ENCODE measurements around the gene TANK. TPM values are rescaled to one million over a fixed set of nuclear protein-coding genes. Genes with fewer than 3 reads are reported as not detected.

TANK gene
- total and polyA plus RNA-seq, 2 donors from 2014 or later: 21.2 to 56.1 TPM

DNA sequence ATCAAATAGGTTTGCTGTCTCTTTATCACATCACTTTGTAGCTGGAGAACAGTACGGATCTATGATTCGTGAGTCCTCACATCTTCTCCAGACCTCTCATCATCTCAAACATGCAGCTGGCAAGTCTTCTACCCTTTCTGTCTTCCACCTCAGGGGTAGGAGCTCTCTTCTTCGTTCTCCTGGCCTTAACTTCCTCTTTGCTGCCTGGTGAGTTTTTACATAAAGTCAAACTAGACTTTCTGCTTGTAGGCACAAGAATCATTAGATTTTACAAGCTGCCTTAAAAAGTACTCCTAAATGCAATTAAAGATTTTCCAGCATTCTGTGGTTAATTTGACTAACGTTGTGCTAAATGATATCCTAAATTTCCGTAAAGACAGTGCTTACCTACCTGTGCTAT, 43.7 kb upstream of the TANK start:
- H3K4me1 ChIP-seq (ENCODE audit: control insufficient read depth in 2 of 3, insufficient read depth in 2 of 3, low read depth in 1 of 3, low read length in 3 of 3): no peaks in the 10 kb centered on the region
- no peak overlapping the region for H3K4me3 ChIP-seq (ENCODE audit: low read length in 3 of 3)
- no peaks in the 10 kb centered on the region for H3K36me3 ChIP-seq (ENCODE audit: control insufficient read depth in 2 of 3, insufficient read depth in 3 of 3, low read length in 3 of 3)
- H3K27ac ChIP-seq (ENCODE audit: low read depth in 2 of 2, low read length in 2 of 2): no peak overlapping the region
- no peak overlapping the region for H3K9ac ChIP-seq (ENCODE audit: low read length in 3 of 3)
- H3K9me3 ChIP-seq (ENCODE audit: control insufficient read depth in 2 of 3, insufficient read depth in 1 of 3, low read length in 3 of 3): no peaks in the 10 kb centered on the region
- no peak for DNase-seq
- TF ChIP-seq, protein P1, sequence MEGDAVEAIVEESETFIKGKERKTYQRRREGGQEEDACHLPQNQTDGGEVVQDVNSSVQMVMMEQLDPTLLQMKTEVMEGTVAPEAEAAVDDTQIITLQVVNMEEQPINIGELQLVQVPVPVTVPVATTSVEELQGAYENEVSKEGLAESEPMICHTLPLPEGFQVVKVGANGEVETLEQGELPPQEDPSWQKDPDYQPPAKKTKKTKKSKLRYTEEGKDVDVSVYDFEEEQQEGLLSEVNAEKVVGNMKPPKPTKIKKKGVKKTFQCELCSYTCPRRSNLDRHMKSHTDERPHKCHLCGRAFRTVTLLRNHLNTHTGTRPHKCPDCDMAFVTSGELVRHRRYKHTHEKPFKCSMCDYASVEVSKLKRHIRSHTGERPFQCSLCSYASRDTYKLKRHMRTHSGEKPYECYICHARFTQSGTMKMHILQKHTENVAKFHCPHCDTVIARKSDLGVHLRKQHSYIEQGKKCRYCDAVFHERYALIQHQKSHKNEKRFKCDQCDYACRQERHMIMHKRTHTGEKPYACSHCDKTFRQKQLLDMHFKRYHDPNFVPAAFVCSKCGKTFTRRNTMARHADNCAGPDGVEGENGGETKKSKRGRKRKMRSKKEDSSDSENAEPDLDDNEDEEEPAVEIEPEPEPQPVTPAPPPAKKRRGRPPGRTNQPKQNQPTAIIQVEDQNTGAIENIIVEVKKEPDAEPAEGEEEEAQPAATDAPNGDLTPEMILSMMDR (IDR thresholded peaks at IDR 0.05; ENCODE audit: borderline replicate concordance, extremely low read depth, insufficient read depth): no peak
- intact Hi-C loops (cut with DNase I): no loop called here
- FAIRE-seq: no peak
- H3K27me3 ChIP-seq (ENCODE audit: control insufficient read depth, insufficient read depth, low read length): no peaks in the 10 kb centered on the region

DNA sequence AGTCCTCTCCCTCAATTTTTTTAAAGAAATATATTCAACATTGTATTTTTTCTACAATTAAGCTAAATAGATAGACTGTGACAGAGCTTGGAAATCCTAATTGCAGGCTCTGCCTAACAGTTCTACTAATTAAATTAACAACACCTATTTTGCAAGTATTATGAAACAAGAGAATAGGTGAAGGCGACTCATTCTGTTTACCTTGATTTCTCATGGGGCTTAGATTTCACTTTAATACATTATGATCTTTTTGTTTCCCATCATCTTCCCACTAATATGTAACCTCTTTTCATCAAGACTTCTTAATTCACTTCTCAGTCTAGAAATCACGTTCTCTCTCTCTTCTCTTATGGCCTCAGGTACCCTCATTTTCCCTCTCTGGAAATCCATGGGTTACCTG, 42.7 kb upstream of the TANK start:
- H3K27me3 ChIP-seq (ENCODE audit: control insufficient read depth, insufficient read depth, low read length): no peaks in the 10 kb centered on the region
- TF ChIP-seq, protein P1 (IDR thresholded peaks at IDR 0.05; ENCODE audit: borderline replicate concordance, extremely low read depth, insufficient read depth): no peak
- intact Hi-C loops (cut with DNase I): no loop called here
- no peaks in the 10 kb centered on the region for H3K4me1 ChIP-seq (ENCODE audit: control insufficient read depth in 2 of 3, insufficient read depth in 2 of 3, low read depth in 1 of 3, low read length in 3 of 3)
- H3K4me3 ChIP-seq (ENCODE audit: low read length in 3 of 3): no peak overlapping the region
- H3K9me3 ChIP-seq (ENCODE audit: control insufficient read depth in 2 of 3, insufficient read depth in 1 of 3, low read length in 3 of 3): no peaks in the 10 kb centered on the region
- FAIRE-seq: no peak
- no peak overlapping the region for H3K9ac ChIP-seq (ENCODE audit: low read length in 3 of 3)
- no peaks in the 10 kb centered on the region for H3K36me3 ChIP-seq (ENCODE audit: control insufficient read depth in 2 of 3, insufficient read depth in 3 of 3, low read length in 3 of 3)
- no peak overlapping the region for H3K27ac ChIP-seq (ENCODE audit: low read depth in 2 of 2, low read length in 2 of 2)
- no peak for DNase-seq

DNA sequence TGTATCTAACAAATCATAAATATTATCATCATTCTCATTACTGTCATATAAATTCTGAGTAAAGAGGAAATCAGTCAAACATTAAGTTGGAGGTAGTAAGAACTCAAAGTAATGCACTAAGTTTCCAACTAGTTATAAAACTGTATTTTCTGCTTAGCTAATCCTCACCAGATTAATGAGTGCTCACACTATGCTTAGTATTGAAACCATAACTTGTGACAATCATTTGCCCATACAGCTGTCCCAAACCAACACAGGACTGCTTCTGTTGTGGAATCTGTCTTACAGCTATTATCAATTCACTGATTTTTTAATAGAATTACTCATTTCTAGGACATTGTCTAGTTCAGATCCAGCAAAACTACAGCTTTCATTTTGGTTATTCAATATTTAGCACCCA, 41.5 kb upstream of the TANK start:
- no peaks in the 10 kb centered on the region for H3K27me3 ChIP-seq (ENCODE audit: control insufficient read depth, insufficient read depth, low read length)
- no peak overlapping the region for H3K9ac ChIP-seq (ENCODE audit: low read length in 3 of 3)
- FAIRE-seq (no peak), DNase-seq (no peak)
- H3K4me1 ChIP-seq (ENCODE audit: control insufficient read depth in 2 of 3, insufficient read depth in 2 of 3, low read depth in 1 of 3, low read length in 3 of 3): peaks cover 0 to 5% (median 3%) of the 10 kb centered on the region in 3 donors
- TF ChIP-seq, protein P1 (IDR thresholded peaks at IDR 0.05; ENCODE audit: borderline replicate concordance, extremely low read depth, insufficient read depth): no peak
- no peaks in the 10 kb centered on the region for H3K36me3 ChIP-seq (ENCODE audit: control insufficient read depth in 2 of 3, insufficient read depth in 3 of 3, low read length in 3 of 3)
- no peak overlapping the region for H3K27ac ChIP-seq (ENCODE audit: low read depth in 2 of 2, low read length in 2 of 2)
- intact Hi-C loops (cut with DNase I): no loop called here
- H3K4me3 ChIP-seq (ENCODE audit: low read length in 3 of 3): no peak overlapping the region
- no peaks in the 10 kb centered on the region for H3K9me3 ChIP-seq (ENCODE audit: control insufficient read depth in 2 of 3, insufficient read depth in 1 of 3, low read length in 3 of 3)

DNA sequence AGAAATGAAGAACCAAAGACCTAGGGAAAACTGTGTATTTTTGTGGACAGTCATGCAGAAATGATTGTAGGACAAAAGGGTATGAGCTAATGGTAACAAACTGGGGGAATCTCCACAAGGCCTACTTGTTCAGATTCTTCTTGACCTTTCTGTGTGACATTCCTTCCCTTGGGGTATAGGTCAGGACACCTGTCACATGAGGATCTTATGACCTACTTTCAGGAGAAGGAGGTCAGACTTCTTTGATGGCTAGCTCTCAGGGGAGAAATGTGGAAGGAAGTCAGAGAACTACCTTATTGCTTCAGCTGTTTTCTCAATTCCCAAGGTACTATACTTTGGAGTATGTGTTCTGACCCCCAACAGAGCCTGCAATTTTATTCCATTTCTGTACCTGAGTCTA, 40.7 kb upstream of the TANK start:
- H3K36me3 ChIP-seq (ENCODE audit: control insufficient read depth in 2 of 3, insufficient read depth in 3 of 3, low read length in 3 of 3): no peaks in the 10 kb centered on the region
- FAIRE-seq (no peak), DNase-seq (no peak)
- peaks cover 0 to 5% (median 3%) of the 10 kb centered on the region in 3 donors for H3K4me1 ChIP-seq (ENCODE audit: control insufficient read depth in 2 of 3, insufficient read depth in 2 of 3, low read depth in 1 of 3, low read length in 3 of 3)
- intact Hi-C loops (cut with DNase I): no loop called here
- no peak overlapping the region for H3K9ac ChIP-seq (ENCODE audit: low read length in 3 of 3)
- TF ChIP-seq, protein P1 (IDR thresholded peaks at IDR 0.05; ENCODE audit: borderline replicate concordance, extremely low read depth, insufficient read depth): no peak
- H3K4me3 ChIP-seq (ENCODE audit: low read length in 3 of 3): no peak overlapping the region
- no peak overlapping the region for H3K27ac ChIP-seq (ENCODE audit: low read depth in 2 of 2, low read length in 2 of 2)
- no peaks in the 10 kb centered on the region for H3K9me3 ChIP-seq (ENCODE audit: control insufficient read depth in 2 of 3, insufficient read depth in 1 of 3, low read length in 3 of 3)
- H3K27me3 ChIP-seq (ENCODE audit: control insufficient read depth, insufficient read depth, low read length): no peaks in the 10 kb centered on the region

All from kidney (tissue), 14 donors.